ENCODE data around the gene OVOL2. TPM values are rescaled to one million over a fixed set of nuclear protein-coding genes. Genes with fewer than 3 reads are reported as not detected.

OVOL2 gene
- total and polyA plus RNA-seq, 2 experiments from 2014 or later = not detected

- H3K4me3 ChIP-seq = no peak overlapping the region
- in situ Hi-C loops (cut with MboI) = no loop called here
- no peaks in the 10 kb centered on the region for H4K20me1 ChIP-seq (ENCODE audit: insufficient read depth)
- no peak overlapping the region for H3K9ac ChIP-seq
- no peaks in the 10 kb centered on the region for H3F3A ChIP-seq (ENCODE audit: insufficient read depth)
- no peaks in the 10 kb centered on the region for H3K9me2 ChIP-seq (ENCODE audit: insufficient read depth)
- H3K79me2 ChIP-seq (ENCODE audit: insufficient read depth) = no peaks in the 10 kb centered on the region
- no peaks in the 10 kb centered on the region for H3K36me3 ChIP-seq (ENCODE audit: low read depth)
- no peak for TF ChIP-seq EZH2 (IDR thresholded peaks at IDR 0.05; ENCODE audit: insufficient read depth, poor library complexity, severe bottlenecking)
- TF ChIP-seq EZH2phosphoT487 (IDR thresholded peaks at IDR 0.05; ENCODE audit: insufficient read depth, low read depth) = no peak
- WGBS, 2 experiments (ENCODE audit: low coverage in 1 of 2, low lambda C conversion rate in 2 of 2, missing lambda C conversion rate in 2 of 2) = 91 to 95% methylated on average over 11 to 21 of the region's 21 CpGs
- no peaks in the 10 kb centered on the region for H3K4me1 ChIP-seq (ENCODE audit: insufficient read depth)
- H3K9me3 ChIP-seq (ENCODE audit: low read depth) = no peaks in the 10 kb centered on the region
- no peak overlapping the region for H3K27ac ChIP-seq
- H2AFZ ChIP-seq = no peak overlapping the region
- DNase-seq = no peak
- no peaks in the 10 kb centered on the region for H3K27me3 ChIP-seq (replicated peaks; ENCODE audit: insufficient read depth)
- no peak overlapping the region for H3K4me2 ChIP-seq (ENCODE audit: unreplicated experiment)
Observed at GRCh38 chr20:18011951-18012645, 45.6 kb downstream of the OVOL2 start.

- 77 to 79% methylated on average over 14 of the region's 14 CpGs for WGBS, 2 experiments (ENCODE audit: low coverage in 1 of 2, low lambda C conversion rate in 2 of 2, missing lambda C conversion rate in 2 of 2)
- no peaks in the 10 kb centered on the region for H3K9me3 ChIP-seq (ENCODE audit: low read depth)
- H2AFZ ChIP-seq = no peak overlapping the region
- H3K9ac ChIP-seq = no peak overlapping the region
- no peaks in the 10 kb centered on the region for H3K9me2 ChIP-seq (ENCODE audit: insufficient read depth)
- no peaks in the 10 kb centered on the region for H3K36me3 ChIP-seq (ENCODE audit: low read depth)
- H3K27me3 ChIP-seq (replicated peaks; ENCODE audit: insufficient read depth) = no peaks in the 10 kb centered on the region
- no peaks in the 10 kb centered on the region for H4K20me1 ChIP-seq (ENCODE audit: insufficient read depth)
- no peak overlapping the region for H3K4me2 ChIP-seq (ENCODE audit: unreplicated experiment)
- in situ Hi-C loops (cut with MboI) = no loop called here
- no peak overlapping the region for H3K27ac ChIP-seq
- DNase-seq = no peak
- no peaks in the 10 kb centered on the region for H3K4me1 ChIP-seq (ENCODE audit: insufficient read depth)
- H3F3A ChIP-seq (ENCODE audit: insufficient read depth) = no peaks in the 10 kb centered on the region
- H3K79me2 ChIP-seq (ENCODE audit: insufficient read depth) = no peaks in the 10 kb centered on the region
- TF ChIP-seq EZH2phosphoT487 (IDR thresholded peaks at IDR 0.05; ENCODE audit: insufficient read depth, low read depth) (no peak), EZH2 (IDR thresholded peaks at IDR 0.05; ENCODE audit: insufficient read depth, poor library complexity, severe bottlenecking) (no peak)
- no peak overlapping the region for H3K4me3 ChIP-seq
Observed at GRCh38 chr20:18011482-18011881, 46.2 kb downstream of the OVOL2 start.

- Histone ChIP-seq H3K36me3 (ENCODE audit: low read depth) (no peaks in the 10 kb centered on the region), H2AFZ (no peak overlapping the region), H3K4me3 (no peak overlapping the region), H3K9me3 (ENCODE audit: low read depth) (no peaks in the 10 kb centered on the region), H4K20me1 (ENCODE audit: insufficient read depth) (no peaks in the 10 kb centered on the region), H3K9me2 (ENCODE audit: insufficient read depth) (no peaks in the 10 kb centered on the region), H3K4me1 (ENCODE audit: insufficient read depth) (no peaks in the 10 kb centered on the region), H3K4me2 (ENCODE audit: unreplicated experiment) (no peak overlapping the region), H3K9ac (no peak overlapping the region), H3F3A (ENCODE audit: insufficient read depth) (no peaks in the 10 kb centered on the region), H3K27ac (no peak overlapping the region), H3K27me3 (replicated peaks; ENCODE audit: insufficient read depth) (no peaks in the 10 kb centered on the region), H3K79me2 (ENCODE audit: insufficient read depth) (no peaks in the 10 kb centered on the region)
- TF ChIP-seq EZH2 (IDR thresholded peaks at IDR 0.05; ENCODE audit: insufficient read depth, poor library complexity, severe bottlenecking) = no peak
- in situ Hi-C loops (cut with MboI) = no loop called here
- WGBS, 2 experiments (ENCODE audit: low coverage in 1 of 2, low lambda C conversion rate in 2 of 2, missing lambda C conversion rate in 2 of 2) = 70 to 74% methylated on average over 7 of the region's 7 CpGs
- no peak for DNase-seq
Observed at GRCh38 chr20:18009116-18009515, 48.6 kb downstream of the OVOL2 start.

- H4K20me1 ChIP-seq (ENCODE audit: insufficient read depth) = no peaks in the 10 kb centered on the region
- 43 to 48% methylated on average over 19 of the region's 19 CpGs for WGBS, 2 experiments (ENCODE audit: low coverage in 1 of 2, low lambda C conversion rate in 2 of 2, missing lambda C conversion rate in 2 of 2)
- TF ChIP-seq EZH2phosphoT487 (IDR thresholded peaks at IDR 0.05; ENCODE audit: insufficient read depth, low read depth) = no peak
- TF ChIP-seq EZH2 (IDR thresholded peaks at IDR 0.05; ENCODE audit: insufficient read depth, poor library complexity, severe bottlenecking) = no peak
- no peaks in the 10 kb centered on the region for H3K9me3 ChIP-seq (ENCODE audit: low read depth)
- in situ Hi-C loops (cut with MboI) = no loop called here
- no peaks in the 10 kb centered on the region for H3K27me3 ChIP-seq (replicated peaks; ENCODE audit: insufficient read depth)
- H2AFZ ChIP-seq = no peak overlapping the region
- no peak overlapping the region for H3K27ac ChIP-seq
- H3K9me2 ChIP-seq (ENCODE audit: insufficient read depth) = no peaks in the 10 kb centered on the region
- no peaks in the 10 kb centered on the region for H3K4me1 ChIP-seq (ENCODE audit: insufficient read depth)
- H3K4me3 ChIP-seq = no peak overlapping the region
- no peaks in the 10 kb centered on the region for H3F3A ChIP-seq (ENCODE audit: insufficient read depth)
- no peak overlapping the region for H3K4me2 ChIP-seq (ENCODE audit: unreplicated experiment)
- no peaks in the 10 kb centered on the region for H3K79me2 ChIP-seq (ENCODE audit: insufficient read depth)
- no peaks in the 10 kb centered on the region for H3K36me3 ChIP-seq (ENCODE audit: low read depth)
- no peak overlapping the region for H3K9ac ChIP-seq
- DNase-seq = peak; percentile 13
Observed at GRCh38 chr20:18007534-18008292, 50.0 kb downstream of the OVOL2 start.

Data from GM23248 (cell line).